H1 (cell line): ENCODE results near the gene PPM1N. TPM values are rescaled to one million over a fixed set of nuclear protein-coding genes. Genes with fewer than 3 reads are reported as not detected.

Experiments
- BACH1 ChIP-seq: IDR thresholded peaks from 2 replicates; pipeline ENCODE4 v1.6.1; 2012; ENCODE audit warnings: low read length, improper control_type of control experiment
- FOSL1 ChIP-seq: IDR thresholded peaks from 2 replicates; pipeline ENCODE4 v1.6.1; 2011; ENCODE audit warnings: mild to moderate bottlenecking, low read depth, low read length, moderate library complexity; ENCODE audit not compliant: insufficient read depth
- POLR2AphosphoS5 ChIP-seq: IDR thresholded peaks from 2 replicates; pipeline ENCODE4 v1.6.1; 2011; ENCODE audit warnings: low read depth, low read length
- TEAD4 ChIP-seq: IDR thresholded peaks from 2 replicates; pipeline ENCODE4 v1.6.1; 2012; ENCODE audit warnings: low read depth, low read length, inconsistent platforms, mixed read lengths
- polyA plus RNA-seq, 7 experiments: library from polyadenylated mRNA; depleted of rRNA in 3 of 7; stranded (reverse) in 5 of 7; unstranded in 2 of 7; fragments of >200 nt in 5 of 7; fragments of 200-250 nt in 2 of 7; gene quantifications; 1 replicate in 5 of 7; 2 replicates in 1 of 7; 4 replicates in 1 of 7; pipeline versions ENCODE4 v1.2.1 to v1.2.3, GENCODE V29; 2011 to 2013; ENCODE audit warnings: missing spikeins in 2 of 7, mixed read lengths in 2 of 7
- total RNA-seq: library from RNA; stranded (reverse); fragmentation: NEBNext Ultra II Directional; extraction: Animal tissue kit (Norgen Biotek cat#: 25700); gene quantifications from 2 replicates; pipeline ENCODE4 v1.2.1, GENCODE V29; 2021

The PPM1N gene
- total and polyA plus RNA-seq, 2 of the 8 experiments (the other 6 are each of a cell fraction or from before 2014, with no cell fraction given), result 12.2 to 14.4 TPM

- TF ChIP-seq FOSL1, result no peak
- TF ChIP-seq TEAD4, result peak; percentile 83
- peak; percentile 41; the same call in 1 of the 2 replicates for TF ChIP-seq POLR2AphosphoS5
- TF ChIP-seq BACH1, result peak; percentile 44; the same call in 1 of the 2 replicates
These were observed 42.3 kb upstream of the PPM1N start (continued) for GRCh38 chr19:45455707-45456499.
